ENCODE data around the gene GJC2.
A peak's percentile ranks its signal among the peaks of the same experiment; 100 is the strongest.

GJC2 gene

DNA sequence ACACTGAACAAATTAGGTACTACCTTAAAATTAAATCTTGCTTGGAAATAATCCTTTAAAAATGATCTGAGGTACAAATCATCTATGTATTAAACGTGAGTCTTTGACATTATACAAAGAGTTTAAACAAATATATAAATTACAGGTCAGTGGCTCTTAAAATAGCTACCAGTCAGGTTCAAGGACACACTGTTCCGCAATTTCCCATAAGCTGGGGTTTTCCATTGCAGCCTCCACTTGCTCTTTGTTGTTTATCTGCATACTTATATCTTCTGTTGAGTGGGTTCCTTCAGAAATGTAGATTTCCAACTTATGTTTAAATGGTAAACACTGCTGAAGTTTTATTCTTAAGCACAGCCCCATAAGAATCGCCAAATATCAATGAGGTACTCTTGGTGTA, 34.9 kb upstream of the GJC2 start:
- DNase-seq (ENCODE audit: low read depth in 2 of 2) = no peak

DNA sequence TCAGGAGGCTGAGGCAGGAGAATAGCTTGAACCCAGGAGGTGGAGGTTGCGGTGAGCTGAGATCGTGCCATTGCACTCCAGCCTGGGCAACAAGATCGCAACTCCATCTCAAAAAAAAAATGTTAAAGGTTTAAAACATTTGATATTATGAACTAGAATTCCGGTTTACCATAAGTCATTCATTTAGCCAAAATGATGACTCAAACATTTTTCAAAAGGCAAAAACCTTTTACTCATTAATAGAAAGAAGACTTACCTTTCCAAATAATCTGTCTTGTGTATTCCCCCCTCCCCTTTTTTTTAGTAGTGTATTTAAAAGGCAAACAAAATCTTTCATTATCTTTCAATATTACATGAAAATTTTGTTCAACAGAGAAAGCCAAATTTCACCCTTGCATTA, 32.4 kb upstream of the GJC2 start:
- DNase-seq (ENCODE audit: low read depth in 2 of 2) = no peak

DNA sequence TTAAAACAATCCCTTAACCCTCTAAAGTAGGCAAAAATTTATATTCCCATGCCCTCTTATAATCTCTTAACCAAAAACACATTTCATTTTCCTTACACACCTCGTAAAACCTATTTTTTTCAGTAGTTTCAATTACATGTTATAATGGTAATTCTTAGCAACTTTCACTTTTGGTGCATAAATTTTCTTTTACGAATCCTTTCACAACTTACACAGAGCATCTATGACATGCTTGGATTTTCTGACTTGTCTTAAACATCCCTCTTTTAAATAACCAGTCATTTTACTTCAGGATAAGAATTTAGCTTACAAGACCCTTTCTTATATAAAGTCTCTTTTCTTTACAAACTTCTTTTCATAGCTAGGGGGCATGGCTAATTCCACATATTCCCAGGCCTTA, 31.7 kb upstream of the GJC2 start:
- DNase-seq (ENCODE audit: low read depth in 2 of 2) = no peak

DNA sequence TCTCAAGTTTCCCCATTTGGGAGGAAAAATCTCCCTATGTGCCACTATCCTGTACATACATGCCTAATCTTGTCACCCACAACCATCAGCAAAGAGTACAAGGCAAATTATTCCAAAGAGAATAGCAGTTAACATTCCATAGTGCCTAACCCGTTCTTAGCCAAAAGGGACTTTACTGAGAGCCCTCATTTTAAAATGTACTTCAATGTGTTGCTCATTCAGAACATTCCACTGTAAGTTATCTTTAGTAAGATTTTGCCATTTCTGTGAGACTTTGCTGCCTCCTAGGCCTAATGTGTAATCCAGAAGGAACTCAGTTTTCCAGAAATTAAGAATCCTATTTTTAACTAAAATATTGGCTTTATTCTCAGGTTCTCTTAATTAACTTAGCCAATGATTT, 29.4 kb upstream of the GJC2 start:
- DNase-seq (ENCODE audit: low read depth in 2 of 2) = no peak

DNA sequence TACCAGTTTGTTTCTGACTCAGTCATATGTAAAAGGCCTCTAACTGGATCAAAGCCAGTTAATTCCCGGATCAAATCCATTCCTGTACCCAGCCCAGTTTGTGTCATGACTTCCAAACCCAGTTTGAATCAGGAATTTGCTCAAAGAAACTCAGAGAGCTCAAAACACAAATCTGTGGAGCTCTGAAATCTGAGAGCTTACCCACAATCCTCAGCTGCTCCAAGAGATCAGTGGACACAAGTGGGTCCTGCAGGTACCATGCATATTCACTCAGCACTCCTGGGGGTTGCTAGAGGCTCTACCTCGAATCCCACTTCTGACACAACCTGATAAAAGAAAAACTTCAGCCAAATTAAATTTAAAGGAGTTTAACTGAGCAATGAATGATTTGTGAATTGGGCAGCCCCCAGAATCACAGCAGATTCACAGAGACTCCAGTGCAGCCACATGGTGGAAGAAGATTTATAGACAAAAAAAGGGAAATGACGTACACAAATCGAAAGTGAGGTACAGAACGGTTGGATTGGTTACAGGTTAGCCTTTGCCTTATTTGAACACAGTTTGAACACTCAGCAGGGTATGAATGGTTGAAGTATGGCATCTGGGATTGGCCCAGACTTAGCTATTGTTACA, 28.8 kb upstream of the GJC2 start:
- DNase-seq (ENCODE audit: low read depth in 2 of 2) = no peak

DNA sequence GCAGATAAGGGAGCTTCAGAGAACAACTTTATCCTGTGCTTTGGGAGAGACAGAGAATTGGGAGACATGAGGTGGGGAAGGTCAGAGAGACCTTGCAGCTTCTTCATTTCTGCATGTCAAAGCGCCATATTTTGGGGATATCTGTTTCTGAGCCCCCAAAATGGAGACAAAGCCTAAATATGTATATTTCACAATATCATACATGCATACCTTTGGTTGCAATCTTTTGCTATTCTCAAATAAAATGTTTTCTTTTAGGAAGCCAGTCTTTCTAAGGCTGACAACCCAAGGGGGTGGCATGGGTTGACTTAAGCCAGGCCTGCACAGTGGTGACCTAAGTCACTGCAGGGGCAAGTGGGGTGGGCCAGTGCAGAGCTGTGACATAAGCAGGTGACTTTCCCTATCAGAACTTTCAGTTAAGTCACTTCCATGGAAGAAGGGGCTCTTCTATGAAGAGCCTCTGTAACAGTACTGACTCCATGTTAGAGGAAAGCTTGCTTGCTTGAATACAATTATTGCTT, 26.7 kb upstream of the GJC2 start:
- DNase-seq (ENCODE audit: low read depth in 2 of 2) = no peak

DNA sequence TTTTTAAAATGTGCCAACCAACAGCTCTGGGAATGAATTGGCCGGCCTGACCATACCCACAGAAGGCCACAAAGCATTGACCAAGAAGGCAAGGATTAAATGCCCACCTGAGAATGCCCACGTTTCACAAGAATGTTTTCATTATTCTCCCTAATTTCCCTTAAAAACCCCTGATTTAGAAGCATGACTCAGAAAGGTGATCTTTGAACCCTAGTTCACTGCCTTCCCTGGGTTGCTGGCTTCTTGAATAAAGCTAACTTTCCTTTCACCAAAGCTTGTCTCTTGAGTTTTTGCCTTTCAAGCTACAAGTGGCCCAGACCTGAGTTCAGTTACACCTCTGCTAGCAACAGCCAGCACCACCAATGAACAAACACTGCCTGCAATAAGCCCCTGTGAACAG, 26.2 kb upstream of the GJC2 start:
- no peak for DNase-seq (ENCODE audit: low read depth in 2 of 2)

DNA sequence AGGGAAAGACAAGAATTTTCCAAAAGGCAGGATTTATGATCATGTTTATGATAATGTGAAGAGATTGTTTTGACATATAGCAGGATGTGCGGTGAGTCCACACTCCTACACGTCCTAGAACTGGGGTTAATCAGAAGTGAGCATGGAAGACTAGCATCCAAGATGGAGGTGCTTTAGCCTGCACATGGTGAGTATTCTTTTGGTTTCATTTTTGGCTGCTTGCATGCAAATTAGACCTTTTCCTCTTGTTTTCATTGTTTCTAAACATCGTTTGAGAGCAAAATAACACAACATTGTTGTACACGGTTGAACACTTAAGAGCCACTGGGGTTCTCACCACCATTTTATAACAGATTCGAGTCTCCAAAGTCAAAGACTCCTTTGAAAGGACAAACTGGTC, 24.5 kb upstream of the GJC2 start:
- DNase-seq (ENCODE audit: low read depth in 2 of 2) = no peak

DNA sequence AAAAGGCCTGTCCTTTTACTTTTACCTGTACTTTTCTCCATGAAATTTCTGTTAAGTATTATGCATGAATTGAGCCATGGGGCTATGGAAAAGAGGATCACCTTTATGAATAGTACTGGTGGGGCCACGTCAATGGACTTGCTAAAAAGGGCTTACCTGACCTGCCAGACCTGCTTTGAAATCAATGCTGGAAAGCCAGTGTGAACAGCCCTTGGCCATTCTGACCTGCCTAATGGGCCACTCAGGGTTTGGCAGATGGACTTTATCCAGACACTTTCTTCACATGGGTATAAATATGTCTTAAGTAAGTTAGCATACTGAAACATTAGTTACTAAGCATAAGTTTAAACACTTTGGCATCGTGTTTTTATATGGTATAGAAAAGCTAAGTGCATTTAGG, 18.0 kb upstream of the GJC2 start:
- no peak for DNase-seq (ENCODE audit: low read depth in 2 of 2)

DNA sequence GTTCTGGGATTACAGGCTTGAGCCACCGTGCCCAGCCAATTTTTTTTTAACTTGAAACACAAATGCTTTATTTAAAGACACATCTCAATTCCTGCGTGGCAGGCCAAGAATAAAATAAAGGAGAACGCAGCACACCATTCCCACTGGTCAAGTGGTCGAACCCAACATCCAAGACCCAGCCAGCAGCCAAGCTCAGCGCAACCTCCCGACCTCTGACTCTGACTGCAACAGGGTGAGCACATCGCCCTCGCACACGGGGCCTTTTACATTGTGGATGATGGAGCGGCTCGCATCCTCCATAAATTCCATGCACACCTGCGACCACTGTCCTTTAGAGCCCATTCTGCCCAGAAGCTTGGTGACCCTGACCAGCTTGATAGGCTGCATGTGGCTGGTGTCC, 15.1 kb upstream of the GJC2 start:
- no peak for DNase-seq (ENCODE audit: low read depth in 2 of 2)

DNA sequence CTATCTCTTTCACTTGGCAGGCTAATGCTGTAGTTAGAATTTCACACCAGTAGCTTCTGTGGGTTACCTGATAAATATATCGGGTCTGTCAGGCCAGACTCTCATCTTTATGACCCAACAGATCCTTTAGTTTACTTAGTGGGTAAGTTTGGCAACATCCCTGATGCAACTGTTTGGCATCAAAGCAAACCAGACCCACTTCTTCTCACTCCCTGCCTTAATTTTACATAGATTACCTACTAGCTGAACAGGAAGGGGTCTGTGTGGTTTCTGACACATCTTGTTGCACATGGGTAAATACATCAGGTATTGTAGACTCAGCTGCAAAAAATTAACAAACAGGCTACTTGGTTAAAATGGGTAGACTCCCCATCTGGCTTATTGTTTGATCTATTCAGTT, 12.8 kb upstream of the GJC2 start:
- no peak for DNase-seq (ENCODE audit: low read depth in 2 of 2)

DNA sequence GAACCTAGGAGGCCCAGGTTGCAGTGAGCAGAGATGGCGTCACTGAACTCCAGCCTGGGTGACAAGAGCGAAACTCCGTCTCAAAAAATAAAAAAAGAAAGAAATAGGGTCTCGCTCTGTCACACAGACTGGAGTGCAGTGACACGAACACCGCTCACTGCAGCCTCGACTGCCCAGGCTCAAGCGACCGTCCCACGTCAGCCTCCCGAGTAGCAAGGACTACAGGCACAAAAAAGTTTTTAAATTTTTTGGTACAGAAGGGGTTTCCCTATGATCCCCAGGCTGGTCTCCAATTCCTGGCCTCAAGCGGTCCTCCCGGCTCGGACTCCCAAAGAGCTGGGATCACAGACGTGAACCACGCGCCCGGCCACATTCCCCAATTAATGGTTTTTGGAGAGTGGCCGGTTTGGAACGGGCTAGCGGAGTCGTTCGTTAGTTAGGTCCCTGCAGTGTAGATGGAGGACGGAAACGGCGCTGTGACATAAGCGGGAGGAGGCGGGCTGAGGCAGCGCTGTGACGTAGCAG, 10.3 kb upstream of the GJC2 start:
- no peak for DNase-seq (ENCODE audit: low read depth in 2 of 2)

DNA sequence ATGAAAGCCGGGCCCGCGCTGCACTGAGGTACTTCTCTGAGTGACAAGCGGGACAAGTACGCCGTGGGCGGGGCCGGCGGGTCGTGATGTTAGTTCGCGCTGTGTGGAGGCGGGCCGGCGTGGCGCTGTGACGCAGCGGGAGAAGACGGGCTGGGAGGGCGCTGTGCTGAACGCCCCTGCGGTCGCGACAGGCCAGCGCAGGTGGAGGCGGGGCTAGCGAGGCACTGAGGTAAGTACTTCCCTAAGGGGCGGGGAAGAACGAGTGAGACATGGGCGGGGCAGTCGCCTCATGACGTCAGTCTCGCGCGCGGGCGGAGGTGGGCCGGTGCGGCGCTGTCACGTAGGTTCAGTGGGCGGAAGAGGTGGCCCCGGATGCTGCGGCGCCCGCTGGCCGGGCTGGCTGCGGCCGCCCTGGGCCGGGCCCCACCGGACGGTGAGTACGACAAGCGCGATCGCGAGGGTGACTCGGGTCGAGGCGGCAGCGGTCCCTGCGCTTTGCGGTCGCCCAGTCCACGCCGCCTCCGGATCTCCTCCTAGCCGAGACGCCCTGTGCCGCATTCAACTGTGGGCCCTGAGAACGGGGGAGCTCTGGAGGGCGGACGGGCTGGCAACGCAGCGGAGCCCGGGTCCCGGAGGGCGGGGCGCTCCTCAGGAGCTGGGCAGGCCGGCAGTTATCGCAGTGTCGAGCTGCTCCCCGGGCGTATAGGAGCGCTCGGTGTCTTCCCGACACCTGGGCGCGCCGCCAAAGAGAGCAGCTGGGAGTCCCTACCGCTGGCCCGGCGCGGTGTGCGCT, 9.6 kb upstream of the GJC2 start, which contains the start of gene GUK1:
Gene GUK1 (plus strand): TSS at position 349 of the 793 bp plus-strand sequence. CDS start 24 bp downstream, at position 373.
- DNase-seq (ENCODE audit: low read depth in 2 of 2) = peak; percentile 100

DNA sequence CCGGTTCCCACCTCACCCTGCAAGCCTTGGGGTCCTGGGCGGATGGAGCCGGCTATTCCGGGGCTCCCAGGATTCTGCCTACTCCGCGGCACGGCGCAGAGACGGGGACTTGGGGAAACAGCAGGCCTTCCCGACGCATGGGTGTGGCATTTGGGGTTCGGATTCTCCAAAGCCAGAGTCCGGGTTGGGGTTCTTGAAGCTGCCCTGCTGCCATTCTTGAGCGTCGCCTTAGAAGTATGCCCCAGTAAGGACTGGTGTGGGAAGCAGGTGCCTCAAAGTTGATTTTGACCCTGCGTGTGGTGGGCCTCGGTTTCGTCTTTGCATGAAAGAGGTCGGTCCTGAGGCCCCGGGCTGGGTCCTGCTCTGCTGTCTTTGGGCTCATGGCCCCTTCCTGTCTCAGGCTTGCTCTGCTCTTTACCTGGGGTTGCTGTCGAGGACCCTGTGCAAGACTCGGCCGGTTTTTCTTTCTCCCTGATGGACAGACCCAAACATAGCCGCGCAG, 9.0 kb upstream of the GJC2 start:
- no peak for DNase-seq (ENCODE audit: low read depth in 2 of 2)

DNA sequence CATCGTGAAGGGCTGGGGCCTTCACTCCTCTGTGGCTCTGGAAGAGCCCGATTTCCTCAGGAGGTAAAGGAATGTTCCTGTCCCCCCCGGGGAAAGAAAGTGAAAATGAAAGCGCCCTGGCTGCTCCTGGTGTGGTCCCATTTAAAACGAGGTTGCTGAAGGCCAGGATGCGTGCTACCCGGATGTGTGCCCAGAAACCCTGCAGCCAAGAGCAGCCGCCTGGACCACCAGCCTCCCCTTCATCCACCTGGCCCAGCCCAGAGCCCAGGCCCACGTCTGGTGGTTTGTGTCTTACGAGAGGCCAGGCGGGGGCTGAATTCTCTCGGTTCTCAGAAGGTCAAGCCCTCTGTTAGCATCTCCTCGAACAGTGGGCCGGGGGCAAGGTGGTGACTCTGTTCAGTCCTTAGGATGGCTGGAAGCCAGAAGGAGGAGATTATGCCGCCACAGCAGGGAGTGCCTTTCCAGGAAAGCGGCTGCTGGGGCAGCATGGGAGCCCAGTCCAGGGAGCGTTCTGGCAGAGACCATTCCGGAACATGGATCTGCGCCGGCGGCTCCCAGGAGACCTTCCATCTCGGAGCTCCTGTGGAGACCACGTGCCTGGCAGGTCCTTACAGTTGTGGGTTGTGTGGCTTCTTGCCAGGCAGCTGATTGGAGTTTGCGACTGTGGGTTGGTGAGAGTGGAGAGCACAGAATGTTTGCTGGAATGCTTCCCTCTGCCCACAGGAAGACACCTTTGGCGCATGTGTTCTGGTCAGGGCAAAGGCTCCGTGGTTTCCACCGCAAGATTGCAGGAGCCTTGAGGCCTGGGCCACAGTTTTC, 8.3 kb upstream of the GJC2 start:
- DNase-seq (ENCODE audit: low read depth in 2 of 2) = no peak

DNA sequence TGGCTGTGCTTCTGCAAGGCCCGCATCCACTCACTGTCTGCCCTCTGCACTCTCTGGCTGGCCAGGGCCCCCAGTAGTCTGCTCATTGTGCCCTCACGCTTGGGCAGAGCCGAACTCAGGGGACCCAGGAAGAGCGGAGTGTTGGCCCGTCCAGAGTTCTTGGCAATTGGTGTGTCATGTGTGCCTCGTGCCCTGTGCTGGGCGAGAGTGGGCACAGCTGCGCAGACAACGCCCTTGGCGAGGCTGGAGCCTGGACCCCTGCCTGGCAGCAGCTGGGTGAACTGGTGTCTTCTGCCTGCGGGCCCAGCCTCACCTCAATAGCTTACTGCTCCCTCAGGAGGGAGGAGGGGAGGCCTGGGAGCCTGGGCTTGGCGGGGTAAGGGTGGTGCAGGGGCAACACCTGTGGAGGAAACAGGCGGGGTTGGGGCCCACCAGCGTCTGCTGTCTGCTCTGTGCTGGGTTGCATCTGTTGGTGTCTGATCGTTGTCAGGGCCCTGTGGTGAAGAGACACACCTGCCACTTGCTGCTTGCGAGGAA, 7.5 kb upstream of the GJC2 start:
- no peak for DNase-seq (ENCODE audit: low read depth in 2 of 2)

DNA sequence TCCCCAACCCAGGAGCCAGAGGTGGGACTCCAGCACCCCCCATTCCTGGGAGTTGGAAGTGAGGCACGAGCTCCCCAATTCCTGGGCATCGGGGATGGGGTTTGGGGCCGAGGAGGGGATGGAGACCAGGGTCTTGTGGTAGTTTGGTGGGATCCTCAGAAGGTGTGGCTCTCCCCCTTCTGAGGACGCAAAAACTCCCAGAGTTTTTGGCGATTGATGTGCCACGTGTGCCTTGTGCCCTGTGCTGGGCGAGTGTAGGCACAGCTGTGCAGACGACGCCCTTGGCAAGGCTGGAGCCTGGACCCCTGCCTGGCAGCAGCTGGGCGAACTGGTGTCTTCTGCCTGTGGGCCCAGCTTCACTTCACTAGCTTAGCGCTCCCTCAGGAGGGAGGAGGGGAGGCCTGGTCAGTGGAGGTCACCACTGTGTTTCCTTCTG, 7.0 kb upstream of the GJC2 start:
- no peak for DNase-seq (ENCODE audit: low read depth in 2 of 2)

DNA sequence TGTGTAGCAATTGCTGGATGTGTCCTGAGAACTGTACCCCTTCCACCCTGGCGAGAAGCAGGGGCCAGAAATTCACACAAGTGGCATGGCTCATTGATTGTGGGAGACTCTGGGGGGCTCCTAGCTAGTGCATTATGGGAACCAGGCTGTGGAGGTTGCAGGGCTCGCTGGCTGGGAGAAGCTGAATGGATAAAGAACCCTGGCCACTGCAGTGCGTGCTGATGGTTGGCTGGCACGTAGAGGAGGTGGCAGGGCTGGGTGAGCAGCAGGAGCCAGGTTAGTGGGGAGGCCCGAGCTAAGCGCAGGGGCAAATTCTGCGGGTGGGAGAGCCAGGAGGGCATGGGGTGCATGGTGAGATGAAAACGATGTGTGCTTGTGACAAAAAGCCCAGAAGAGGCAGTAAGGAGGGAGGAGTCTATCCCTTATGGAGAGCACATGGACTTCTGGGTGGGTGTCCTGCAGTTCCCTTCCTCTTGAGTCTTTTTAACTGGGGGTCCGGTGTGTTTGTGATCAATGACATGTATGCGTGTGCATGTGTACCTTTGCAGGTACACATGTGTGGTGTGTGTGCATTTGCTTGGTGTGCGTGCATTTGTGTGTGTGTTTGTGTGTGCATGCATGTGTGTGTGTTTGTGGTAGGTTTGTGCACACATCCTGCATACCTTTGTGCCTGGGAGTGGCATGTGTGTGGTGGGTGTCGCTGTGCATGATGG, 6.1 kb upstream of the GJC2 start:
- no peak for DNase-seq (ENCODE audit: low read depth in 2 of 2)

DNA sequence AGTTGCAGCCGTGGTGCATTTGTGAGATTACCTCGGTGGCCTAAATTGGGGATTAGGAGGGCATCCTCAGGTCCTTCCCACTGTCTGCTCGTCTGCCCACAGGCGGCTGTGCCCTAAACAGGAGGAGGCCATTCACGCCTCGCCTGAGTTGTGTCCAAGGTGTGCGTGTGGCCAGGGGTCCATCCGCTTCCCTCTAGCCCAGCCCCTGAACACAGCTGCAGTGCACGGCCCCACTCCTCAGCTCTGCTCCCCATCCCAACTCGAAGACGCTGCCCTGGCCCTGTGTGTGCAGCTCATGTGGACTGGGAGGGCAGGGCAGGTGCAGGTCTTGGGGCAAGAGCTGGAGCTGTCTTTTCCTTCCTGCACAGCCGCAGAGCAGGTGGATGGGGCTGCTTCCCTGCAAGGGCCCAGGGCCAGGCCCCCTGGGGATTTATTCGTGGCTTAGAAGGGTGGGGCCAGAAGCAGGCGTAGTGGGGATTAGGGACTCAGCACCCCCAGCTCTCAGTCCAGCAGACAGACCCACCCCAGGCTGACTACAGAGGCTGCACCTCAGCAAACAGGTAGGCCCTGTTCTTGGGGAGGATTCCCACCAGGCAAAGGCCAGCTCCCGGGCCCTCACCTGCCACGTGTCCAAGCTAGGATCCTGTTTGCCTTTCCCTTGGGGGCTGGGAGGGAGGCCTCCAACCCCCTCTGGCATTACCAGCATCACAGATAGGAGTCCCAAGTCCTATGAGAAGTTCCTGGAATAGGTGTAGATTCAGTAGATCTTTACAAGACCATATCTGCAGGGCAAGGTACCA, 5.3 kb upstream of the GJC2 start:
- DNase-seq (ENCODE audit: low read depth in 2 of 2) = no peak

DNA sequence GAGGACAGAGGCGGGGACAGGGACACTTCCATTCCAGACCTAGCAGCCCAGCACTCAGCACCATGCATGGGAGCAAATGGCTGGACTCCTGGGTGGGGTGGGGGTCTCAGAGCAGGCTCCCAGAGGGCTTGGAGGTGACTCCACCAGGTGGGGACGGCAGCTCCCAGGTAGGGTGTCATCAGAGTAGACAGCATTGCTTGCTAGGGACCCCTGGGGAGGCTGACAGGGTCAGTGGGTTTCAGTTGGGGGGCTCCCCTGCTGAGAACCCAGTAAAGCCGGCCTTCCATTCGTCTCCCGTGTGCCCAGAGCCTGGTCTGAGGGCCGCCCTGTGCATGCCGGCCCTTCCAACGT, 4.8 kb upstream of the GJC2 start:
- DNase-seq (ENCODE audit: low read depth in 2 of 2) = no peak
